ENCODE measurements around the gene AP2B1.

AP2B1 gene

GRCh38 chr17:35588196-35588920, 1.2 kb downstream of the AP2B1 start:
- Histone ChIP-seq H3K9me3 (ENCODE audit: insufficient read depth, low read length) (no peaks in the 10 kb centered on the region), H3K27ac (ENCODE audit: low read length) (no peak overlapping the region), H4K20me1 (ENCODE audit: insufficient read depth, low read length) (no peaks in the 10 kb centered on the region), H3K27me3 (ENCODE audit: low read depth, low read length) (no peaks in the 10 kb centered on the region), H3K79me2 (ENCODE audit: low read length) (peaks cover 47% of the 10 kb centered on the region), H3K36me3 (replicated peaks; ENCODE audit: low read depth, low read length) (no peaks in the 10 kb centered on the region), H3K9ac (ENCODE audit: low read length) (peak overlapping the region; percentile 90), H3K4me3 (ENCODE audit: low read length) (peak overlapping the region; percentile 96), H2AFZ (ENCODE audit: low read depth, low read length) (no peak overlapping the region), H3K4me2 (ENCODE audit: low read length) (peak overlapping the region; percentile 92), H3K4me1 (ENCODE audit: low read length) (peaks cover 23% of the 10 kb centered on the region)
- TF ChIP-seq CTCF (IDR thresholded peaks at IDR 0.05; ENCODE audit: low read depth, low read length) (no peak), EZH2phosphoT487 (IDR thresholded peaks at IDR 0.05; ENCODE audit: low read depth) (no peak)

DNA sequence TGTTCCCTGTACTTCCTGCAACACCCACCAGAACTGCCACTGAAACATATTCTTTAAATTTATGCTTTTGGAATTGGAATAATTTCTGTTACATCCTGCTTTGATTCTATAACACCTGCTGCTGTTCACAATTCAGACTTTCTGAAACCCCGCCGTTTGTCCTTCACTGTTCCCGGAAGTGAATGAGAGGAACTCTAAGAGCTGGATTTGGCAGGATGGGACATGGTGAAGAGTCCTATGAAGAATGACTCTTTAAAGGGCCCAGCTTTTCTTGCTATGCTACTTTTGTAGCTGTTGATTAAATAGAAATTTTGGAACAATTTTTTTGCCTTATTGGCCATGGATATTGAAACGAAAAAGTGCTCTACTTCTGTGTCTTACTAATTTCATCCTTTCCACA, 8.9 kb downstream of the AP2B1 start:
- Histone ChIP-seq H4K20me1 (ENCODE audit: insufficient read depth, low read length) (no peaks in the 10 kb centered on the region), H3K36me3 (replicated peaks; ENCODE audit: low read depth, low read length) (peaks cover 44% of the 10 kb centered on the region), H3K4me2 (ENCODE audit: low read length) (no peak overlapping the region), H3K79me2 (ENCODE audit: low read length) (peaks cover 12% of the 10 kb centered on the region; the same call in 1 of the 2 replicates), H2AFZ (ENCODE audit: low read depth, low read length) (no peak overlapping the region), H3K4me1 (ENCODE audit: low read length) (no peaks in the 10 kb centered on the region), H3K27ac (ENCODE audit: low read length) (no peak overlapping the region), H3K9ac (ENCODE audit: low read length) (no peak overlapping the region), H3K9me3 (ENCODE audit: insufficient read depth, low read length) (no peaks in the 10 kb centered on the region), H3K4me3 (ENCODE audit: low read length) (no peak overlapping the region), H3K27me3 (ENCODE audit: low read depth, low read length) (no peaks in the 10 kb centered on the region)
- TF ChIP-seq CTCF (IDR thresholded peaks at IDR 0.05; ENCODE audit: low read depth, low read length) (no peak), EZH2phosphoT487 (IDR thresholded peaks at IDR 0.05; ENCODE audit: low read depth) (no peak)

- H3K4me2 ChIP-seq (ENCODE audit: low read length) = no peak overlapping the region
- peaks cover 7% of the 10 kb centered on the region; the same call in 1 of the 2 replicates for H3K79me2 ChIP-seq (ENCODE audit: low read length)
- no peak overlapping the region for H3K27ac ChIP-seq (ENCODE audit: low read length)
- H3K9me3 ChIP-seq (ENCODE audit: insufficient read depth, low read length) = no peaks in the 10 kb centered on the region
- H3K4me1 ChIP-seq (ENCODE audit: low read length) = no peaks in the 10 kb centered on the region
- H3K36me3 ChIP-seq (replicated peaks; ENCODE audit: low read depth, low read length) = peaks cover 44% of the 10 kb centered on the region
- no peaks in the 10 kb centered on the region for H4K20me1 ChIP-seq (ENCODE audit: insufficient read depth, low read length)
- H3K27me3 ChIP-seq (ENCODE audit: low read depth, low read length) = no peaks in the 10 kb centered on the region
- H2AFZ ChIP-seq (ENCODE audit: low read depth, low read length) = no peak overlapping the region
- no peak overlapping the region for H3K9ac ChIP-seq (ENCODE audit: low read length)
- H3K4me3 ChIP-seq (ENCODE audit: low read length) = no peak overlapping the region
- no peak for TF ChIP-seq CTCF (IDR thresholded peaks at IDR 0.05; ENCODE audit: low read depth, low read length)
- no peak for TF ChIP-seq EZH2phosphoT487 (IDR thresholded peaks at IDR 0.05; ENCODE audit: low read depth)
These were observed 9.6 kb downstream of the AP2B1 start for GRCh38 chr17:35596530-35597233.

DNA sequence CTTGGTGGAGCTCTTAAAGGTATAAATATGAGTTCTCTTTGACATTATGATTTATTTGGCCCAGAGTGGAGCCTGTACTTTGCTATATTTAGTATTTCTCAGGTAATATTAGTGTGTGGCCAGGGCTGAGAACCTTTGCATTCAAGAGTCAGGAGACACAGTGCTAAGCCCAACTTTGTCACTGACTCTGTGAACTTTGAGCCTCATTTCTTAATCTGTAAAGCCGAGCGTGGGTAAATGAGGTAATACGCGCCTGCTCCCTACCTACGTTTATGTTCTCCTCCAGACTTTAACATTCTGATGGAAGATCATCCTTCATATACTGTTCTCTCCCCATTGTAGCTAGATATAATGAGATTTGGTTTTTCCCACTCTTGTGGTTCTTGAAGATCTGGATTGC, 10.5 kb downstream of the AP2B1 start:
- H3K4me3 ChIP-seq (ENCODE audit: low read length) = no peak overlapping the region
- no peaks in the 10 kb centered on the region for H3K9me3 ChIP-seq (ENCODE audit: insufficient read depth, low read length)
- H4K20me1 ChIP-seq (ENCODE audit: insufficient read depth, low read length) = no peaks in the 10 kb centered on the region
- peaks cover 49% of the 10 kb centered on the region for H3K36me3 ChIP-seq (replicated peaks; ENCODE audit: low read depth, low read length)
- no peaks in the 10 kb centered on the region for H3K4me1 ChIP-seq (ENCODE audit: low read length)
- no peak overlapping the region for H3K9ac ChIP-seq (ENCODE audit: low read length)
- H3K4me2 ChIP-seq (ENCODE audit: low read length) = no peak overlapping the region
- H3K79me2 ChIP-seq (ENCODE audit: low read length) = peaks cover 4% of the 10 kb centered on the region; the same call in 1 of the 2 replicates
- no peaks in the 10 kb centered on the region for H3K27me3 ChIP-seq (ENCODE audit: low read depth, low read length)
- TF ChIP-seq EZH2phosphoT487 (IDR thresholded peaks at IDR 0.05; ENCODE audit: low read depth) (no peak), CTCF (IDR thresholded peaks at IDR 0.05; ENCODE audit: low read depth, low read length) (no peak)
- no peak overlapping the region for H2AFZ ChIP-seq (ENCODE audit: low read depth, low read length)
- H3K27ac ChIP-seq (ENCODE audit: low read length) = no peak overlapping the region

Measured in OCI-LY3 (cell line).